HG03135 (cell line): ENCODE data around the gene HID1.

Experiments
- ATAC-seq: cut with Tn5 transposase; IDR thresholded peaks from one replicate; pipeline ENCODE4 v1.9.1; 2021; ENCODE audit warnings: mild to moderate bottlenecking, moderate library complexity; ENCODE audit not compliant: unreplicated experiment

HID1 gene

GRCh38 chr17:74950207-74950606, 22.4 kb downstream of the HID1 start:
- ATAC-seq, result no peak

DNA sequence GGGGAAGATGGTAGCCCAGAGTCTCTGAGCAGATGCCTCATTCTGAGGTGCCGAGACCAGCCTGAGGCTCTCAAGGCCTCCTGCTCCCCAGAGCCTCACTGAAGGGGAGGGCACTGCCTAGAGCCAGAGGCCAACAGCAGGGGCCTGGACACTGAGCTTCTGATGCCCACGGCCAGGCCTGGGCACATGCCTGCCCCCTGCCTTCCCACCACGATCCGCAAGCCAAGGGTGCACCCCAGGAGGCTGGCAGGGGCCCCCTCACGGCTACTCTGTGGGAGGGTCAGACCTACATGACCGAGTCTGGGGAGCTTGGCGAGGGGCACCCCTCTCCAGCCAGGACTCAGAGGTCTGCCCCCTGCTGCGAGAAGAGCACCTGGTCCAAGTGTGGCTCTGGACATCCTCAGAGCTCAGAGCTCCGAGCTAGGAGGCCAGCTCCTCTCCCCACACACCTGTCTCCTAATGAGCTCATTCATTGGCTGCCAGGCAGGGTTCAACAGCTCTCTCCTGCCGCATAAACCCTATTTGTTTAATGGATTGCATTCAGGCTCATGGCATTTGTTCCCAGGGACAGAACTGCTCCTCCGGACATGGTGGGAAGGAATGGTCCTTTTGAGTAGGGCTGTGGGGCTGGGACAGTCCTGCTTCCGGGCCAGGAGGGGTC, 23.0 kb downstream of the HID1 start:
- no peak for ATAC-seq

DNA sequence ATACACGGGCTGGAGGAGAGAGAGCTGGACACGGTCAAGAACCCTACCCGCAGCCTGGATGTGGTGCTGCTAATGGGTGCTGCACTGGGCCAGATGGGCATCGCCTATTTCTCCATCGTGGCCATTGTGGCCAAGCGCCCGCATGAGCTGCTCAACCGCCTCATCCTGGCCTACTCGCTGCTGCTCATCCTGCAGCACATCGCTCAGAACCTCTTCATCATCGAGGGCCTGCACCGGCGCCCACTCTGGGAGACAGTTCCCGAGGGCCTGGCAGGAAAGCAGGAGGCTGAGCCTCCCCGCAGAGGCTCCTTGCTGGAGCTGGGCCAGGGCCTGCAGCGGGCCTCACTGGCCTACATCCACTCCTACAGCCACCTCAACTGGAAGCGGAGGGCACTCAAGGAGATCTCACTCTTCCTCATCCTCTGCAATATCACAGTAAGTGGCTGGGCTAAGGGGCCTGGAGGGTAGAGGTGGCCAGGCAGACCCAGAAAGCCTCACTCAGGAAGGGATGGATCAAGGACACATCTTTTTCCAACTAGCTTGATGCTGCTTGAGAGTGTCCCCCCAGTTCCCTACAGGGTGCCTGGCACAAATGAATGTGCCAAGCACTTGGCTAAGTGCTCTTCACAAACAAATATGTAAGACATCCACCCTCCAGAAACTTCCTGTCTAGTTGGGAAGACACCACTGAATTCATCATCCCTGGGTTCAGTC, 25.4 kb downstream of the HID1 start:
- ATAC-seq, result no peak

DNA sequence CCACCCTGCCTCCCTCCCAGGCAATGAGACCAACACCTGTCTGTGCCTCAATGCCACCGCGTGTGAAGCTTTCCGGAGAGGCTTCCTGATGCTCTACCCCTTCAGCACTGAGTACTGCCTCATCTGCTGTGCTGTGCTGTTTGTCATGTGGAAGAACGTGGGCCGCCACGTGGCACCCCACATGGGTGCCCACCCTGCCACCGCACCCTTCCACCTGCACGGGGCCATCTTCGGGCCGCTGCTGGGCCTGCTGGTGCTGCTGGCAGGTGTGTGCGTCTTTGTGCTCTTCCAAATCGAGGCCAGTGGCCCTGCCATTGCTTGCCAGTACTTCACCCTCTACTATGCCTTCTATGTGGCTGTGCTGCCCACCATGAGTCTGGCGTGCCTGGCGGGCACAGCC, 25.9 kb downstream of the HID1 start:
- ATAC-seq, result no peak

- ATAC-seq, result no peak
Observed at GRCh38 chr17:74945543-74945942, 27.0 kb downstream of the HID1 start.

GRCh38 chr17:74943808-74944522, 28.6 kb downstream of the HID1 start:
- no peak for ATAC-seq

- no peak for ATAC-seq
Observed at GRCh38 chr17:74941128-74941725, 31.3 kb downstream of the HID1 start.

DNA sequence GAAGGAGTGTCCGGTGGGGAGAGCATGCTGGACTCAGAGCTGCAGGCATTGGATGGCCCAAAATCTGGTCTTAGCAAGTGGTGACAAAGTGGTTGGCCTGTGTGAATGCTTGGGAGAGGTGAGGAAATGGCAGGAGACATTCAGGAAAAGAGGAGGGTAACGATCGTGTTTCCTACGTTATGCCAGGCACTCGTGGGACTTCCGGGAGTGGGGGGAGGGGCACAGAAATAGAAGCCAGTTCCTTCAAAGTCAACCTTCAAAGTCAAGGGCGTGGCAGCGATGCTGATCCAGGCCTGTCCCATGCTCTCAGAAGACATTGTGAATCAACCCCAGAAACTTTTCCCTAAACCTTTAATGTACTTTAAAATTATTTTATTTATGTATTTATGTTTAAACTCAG, 33.0 kb downstream of the HID1 start:
- no peak for ATAC-seq

GRCh38 chr17:74938194-74938950, 34.2 kb downstream of the HID1 start:
- ATAC-seq, result no peak

- no peak for ATAC-seq
Observed at GRCh38 chr17:74937064-74938051, 35.2 kb downstream of the HID1 start.

GRCh38 chr17:74936470-74936799, 36.1 kb downstream of the HID1 start:
- no peak for ATAC-seq

DNA sequence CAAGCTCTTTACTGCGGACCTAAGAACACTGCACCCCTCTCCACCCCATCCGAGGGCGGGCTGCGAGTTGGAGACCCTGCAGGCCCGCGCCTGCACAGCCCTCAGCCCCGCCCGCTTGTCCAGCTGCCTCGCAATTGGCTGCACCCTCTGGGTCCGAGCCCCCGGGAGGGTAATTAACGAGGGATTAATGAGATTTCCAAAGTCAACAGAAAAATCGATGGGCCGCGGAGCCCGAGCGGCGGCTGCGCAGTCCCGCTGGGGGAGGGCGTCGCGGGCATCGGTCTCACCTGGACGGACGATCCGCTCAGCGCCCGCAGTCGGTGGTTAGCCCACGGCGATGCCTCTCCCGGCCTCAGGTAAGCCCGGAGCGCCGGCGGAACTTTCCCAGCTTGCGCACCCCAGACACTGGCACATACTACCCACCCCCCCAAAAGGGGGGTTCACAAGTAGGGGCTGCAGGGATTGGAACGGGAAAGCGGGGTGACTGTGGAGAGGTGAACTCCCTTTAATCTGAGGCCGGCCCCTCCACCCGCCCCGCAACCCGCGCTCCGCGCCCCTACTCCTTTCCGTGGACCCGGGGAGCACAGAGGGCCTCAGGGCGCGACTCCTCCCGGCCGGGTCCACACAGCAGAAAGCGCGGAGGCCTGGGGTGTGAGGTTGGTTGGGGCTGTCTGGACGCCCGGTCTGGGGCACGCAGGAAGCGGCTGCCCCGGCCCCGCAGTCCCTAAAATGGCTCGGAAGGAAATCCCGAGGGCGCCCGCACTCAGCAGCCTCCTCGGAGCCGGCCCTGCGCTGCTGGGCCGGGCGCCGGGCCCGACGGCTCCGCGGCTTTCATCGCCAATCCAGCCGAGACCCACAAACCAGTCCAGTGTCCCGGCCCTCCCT, 36.7 kb downstream of the HID1 start, which contains the start of gene OTOP3:
TSS of gene OTOP3 (plus strand) at position 314 of the 885 bp plus-strand sequence. CDS start at position 338, 24 bp downstream.
- ATAC-seq, result no peak

DNA sequence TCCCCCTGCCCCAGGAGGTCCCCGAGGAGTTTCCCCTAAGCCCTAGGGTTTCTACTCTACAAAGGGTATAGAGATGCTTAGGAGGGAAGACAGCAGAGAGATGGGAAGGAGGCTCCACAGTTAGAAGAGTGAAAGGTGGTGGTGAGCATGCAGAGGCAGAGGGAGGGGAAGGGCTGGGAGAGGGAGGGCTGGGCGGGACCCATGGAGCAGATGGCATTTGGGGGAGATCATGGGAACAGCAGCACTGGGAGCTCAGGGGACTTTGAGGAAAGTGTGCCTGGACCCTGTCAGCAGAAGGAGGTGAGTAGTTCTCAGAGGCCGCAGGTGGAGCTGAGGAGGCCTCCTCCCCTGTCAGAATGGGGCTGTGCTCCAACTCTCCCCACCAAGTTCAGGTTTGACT, 37.5 kb downstream of the HID1 start:
- ATAC-seq, result no peak

GRCh38 chr17:74930535-74931036, 42.0 kb downstream of the HID1 start:
- ATAC-seq, result no peak

DNA sequence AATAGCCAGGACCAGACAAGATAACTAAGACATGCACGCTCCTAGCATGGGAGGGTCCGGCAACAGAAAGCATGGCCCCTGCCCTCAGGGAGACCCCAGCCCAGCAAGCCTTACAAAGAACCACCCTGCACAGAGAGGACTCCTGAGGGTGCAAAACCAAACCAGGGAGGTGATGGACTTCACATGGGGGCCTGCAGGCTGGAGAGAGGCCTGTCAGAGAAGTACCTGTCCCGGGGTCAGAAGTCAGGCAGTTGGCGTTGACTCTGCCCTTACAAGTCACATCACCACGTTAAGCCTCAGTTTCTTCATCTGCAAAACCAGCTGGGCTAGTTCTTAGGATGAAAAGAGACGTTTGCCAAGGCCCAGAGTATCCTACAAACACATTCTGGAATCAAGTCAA, 43.8 kb downstream of the HID1 start:
- ATAC-seq, result no peak

- no peak for ATAC-seq
Observed at GRCh38 chr17:74925242-74925641, 47.3 kb downstream of the HID1 start.

GRCh38 chr17:74924250-74924948, 48.2 kb downstream of the HID1 start, which contains the start of gene OTOP2:
OTOP2 (plus strand) TSS chr17:74924273; CDS start chr17:74924633, 360 bp downstream.
- no peak for ATAC-seq
